Activated T-cell treated with anti-CD3 and anti-CD28 coated beads, Interleukin-2, amount 50 U/mL, for 4 hours (primary cell): Measurements from ENCODE around the gene RBBP4. TPM values are rescaled to one million over a fixed set of nuclear protein-coding genes. Genes with fewer than 3 reads are reported as not detected.
"Not testable (repeated sequence)": the region's sequence is repeated elsewhere in the genome, so short reads cannot be mapped to it uniquely, and the experiment has no call there.

Experiments used
- ATAC-seq, 2 donors: fragments of 200-7000 bp; cut with Tn5 transposase; one replicate each; pipeline ENCODE4 v1.10.0; 2021
- DNase-seq: peaks from one replicate; pipeline ENCODE4 v3.0.0-alpha.2; 2020
- H3K27me3 Mint-ChIP-seq: one replicate; pipeline ENCODE4 v1.8.0; 2021; ENCODE audit warnings: low read depth, mixed read lengths
- H3K36me3 Mint-ChIP-seq: one replicate; pipeline ENCODE4 v1.8.0; 2022; ENCODE audit warnings: mixed read lengths; ENCODE audit not compliant: insufficient read depth
- H3K4me1 Mint-ChIP-seq: one replicate; pipeline ENCODE4 v1.8.0; 2021; ENCODE audit warnings: low read depth, mixed read lengths
- H3K4me3 Mint-ChIP-seq: one replicate; pipeline ENCODE4 v1.8.0; 2021; ENCODE audit warnings: mild to moderate bottlenecking, moderate library complexity, mixed read lengths
- H3K9me3 Mint-ChIP-seq: one replicate; pipeline ENCODE4 v1.8.0; 2021; ENCODE audit warnings: mixed read lengths
- total RNA-seq, 3 donors: library from RNA; stranded (reverse); gene quantifications; one replicate each; pipeline ENCODE4 v1.2.1, GENCODE V29; 2021

The RBBP4 gene
- total RNA-seq, 3 donors from 2014 or later: 243 to 248 (median 243) TPM

DNA sequence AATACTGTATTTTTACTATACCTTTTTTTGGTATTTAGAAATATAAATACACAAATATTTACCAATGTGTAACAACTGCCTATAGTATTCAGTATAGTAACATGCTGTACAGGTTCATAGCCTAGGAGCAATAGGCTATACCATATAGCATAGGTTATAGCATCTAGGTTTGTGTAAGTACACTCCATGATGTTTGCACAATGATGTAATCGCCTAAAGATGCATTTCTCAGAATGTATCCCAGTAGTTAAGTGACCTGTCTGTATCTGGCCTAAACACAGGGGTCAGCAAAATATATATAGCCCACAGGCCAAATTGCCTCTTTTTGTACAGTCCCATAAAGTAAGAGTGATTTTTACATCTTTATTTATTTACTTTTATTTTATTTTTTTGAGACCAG, 24.8 kb upstream of the RBBP4 start:
- Mint-ChIP-seq H3K4me3 (no peak overlapping the region), H3K27me3 (no peaks in the 10 kb centered on the region), H3K9me3 (peaks cover 4% of the 10 kb centered on the region), H3K36me3 (peaks cover 33% of the 10 kb centered on the region), H3K4me1 (peaks cover 30% of the 10 kb centered on the region)
- no peak for ATAC-seq
- no peak for DNase-seq

DNA sequence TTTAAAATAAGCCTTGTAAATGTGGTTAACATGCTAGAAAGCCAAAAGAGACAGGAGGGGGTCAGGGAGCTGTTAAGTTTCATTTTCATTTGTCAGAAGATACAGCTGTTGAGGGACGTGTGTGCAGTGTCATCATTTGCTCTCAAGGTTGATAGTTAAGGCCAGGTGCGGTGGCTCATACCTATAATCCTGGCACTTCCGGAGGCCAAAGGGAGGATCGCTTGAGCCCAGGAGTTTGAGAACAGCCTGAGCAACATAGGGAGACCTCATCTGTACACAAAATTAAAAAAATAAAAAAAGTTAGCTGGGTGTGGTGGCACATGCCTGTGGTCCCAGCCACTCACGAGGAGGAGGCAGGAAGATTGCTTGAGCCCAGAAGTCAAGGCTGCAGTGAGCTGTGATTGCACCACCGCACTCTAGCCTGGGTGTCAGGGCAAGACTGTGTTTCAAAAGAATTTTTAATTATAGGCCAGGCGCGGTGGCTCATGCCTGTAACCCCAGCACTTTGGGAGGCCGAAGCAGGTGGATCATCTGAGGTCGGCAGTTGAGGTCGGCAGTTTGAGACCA, 23.3 kb upstream of the RBBP4 start:
- no peak for ATAC-seq
- Mint-ChIP-seq H3K9me3 (peaks cover 4% of the 10 kb centered on the region), H3K4me3 (no peak overlapping the region), H3K27me3 (no peaks in the 10 kb centered on the region), H3K4me1 (peaks cover 27% of the 10 kb centered on the region), H3K36me3 (peaks cover 31% of the 10 kb centered on the region)
- DNase-seq: no peak

GRCh38 chr1:32630173-32630572, 20.8 kb upstream of the RBBP4 start:
- H3K9me3 Mint-ChIP-seq, DNase-seq, H3K4me3 Mint-ChIP-seq, ATAC-seq, H3K27me3 Mint-ChIP-seq: not testable (repeated sequence)
- Mint-ChIP-seq H3K36me3 (peaks cover 31% of the 10 kb centered on the region), H3K4me1 (peaks cover 17% of the 10 kb centered on the region)

GRCh38 chr1:32632829-32633228, 18.2 kb upstream of the RBBP4 start:
- ATAC-seq: no peak
- Mint-ChIP-seq H3K36me3 (peaks cover 33% of the 10 kb centered on the region), H3K4me1 (peaks cover 17% of the 10 kb centered on the region), H3K4me3 (no peak overlapping the region), H3K9me3 (no peaks in the 10 kb centered on the region), H3K27me3 (no peaks in the 10 kb centered on the region)
- DNase-seq: no peak

GRCh38 chr1:32635508-32636277, 15.3 kb upstream of the RBBP4 start:
- DNase-seq (no peak), ATAC-seq (no peak)
- no peaks in the 10 kb centered on the region for H3K27me3 Mint-ChIP-seq
- H3K36me3 Mint-ChIP-seq: peaks cover 31% of the 10 kb centered on the region
- H3K4me3 Mint-ChIP-seq: no peak overlapping the region
- H3K9me3 Mint-ChIP-seq: no peaks in the 10 kb centered on the region
- peaks cover 17% of the 10 kb centered on the region for H3K4me1 Mint-ChIP-seq

DNA sequence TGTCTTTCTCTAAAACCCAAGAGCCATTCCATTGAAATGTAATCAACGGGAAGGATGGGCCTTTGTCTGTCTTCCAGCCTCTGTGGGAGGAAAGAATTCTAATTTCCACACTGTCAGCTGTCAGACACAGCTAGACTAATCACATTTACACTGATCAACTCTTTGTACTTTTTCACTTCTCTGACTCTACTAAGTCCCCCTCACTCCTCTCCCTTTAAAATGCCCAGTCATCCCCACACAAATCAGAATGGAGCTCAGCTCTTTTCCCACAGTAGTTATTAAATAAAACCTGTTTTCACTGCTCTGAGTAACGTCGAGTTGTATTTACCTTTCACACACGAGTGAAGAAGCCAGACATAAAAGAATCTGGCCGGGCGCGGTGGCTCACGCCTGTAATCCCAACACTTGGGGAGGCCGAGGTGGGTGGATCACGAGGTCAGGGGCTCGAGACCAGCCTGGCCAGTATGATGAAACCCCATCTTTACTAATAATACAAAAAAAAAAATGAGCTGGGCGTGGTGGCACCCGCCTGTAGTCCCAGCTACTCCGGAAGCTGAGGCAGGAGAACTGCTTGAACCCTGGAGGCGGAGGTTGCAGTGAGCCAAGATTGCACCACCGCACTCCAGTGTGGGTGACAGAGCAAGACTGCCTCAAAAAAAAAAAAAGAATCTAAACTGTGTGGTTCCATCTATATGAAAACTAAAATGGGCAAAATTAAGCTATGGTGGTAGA, 13.9 kb upstream of the RBBP4 start:
- ATAC-seq: no peak
- Mint-ChIP-seq H3K4me1 (peaks cover 17% of the 10 kb centered on the region), H3K4me3 (no peak overlapping the region), H3K9me3 (no peaks in the 10 kb centered on the region), H3K36me3 (peaks cover 29% of the 10 kb centered on the region), H3K27me3 (no peaks in the 10 kb centered on the region)
- no peak for DNase-seq

GRCh38 chr1:32639489-32640075, 11.4 kb upstream of the RBBP4 start:
- Mint-ChIP-seq H3K27me3 (no peaks in the 10 kb centered on the region), H3K4me1 (peaks cover 13% of the 10 kb centered on the region), H3K36me3 (peaks cover 15% of the 10 kb centered on the region), H3K4me3 (no peak overlapping the region), H3K9me3 (no peaks in the 10 kb centered on the region)
- DNase-seq (no peak), ATAC-seq (no peak)

- H3K9me3 Mint-ChIP-seq, ATAC-seq, H3K4me3 Mint-ChIP-seq, H3K4me1 Mint-ChIP-seq, DNase-seq, H3K27me3 Mint-ChIP-seq, H3K36me3 Mint-ChIP-seq: not testable (repeated sequence)
Observed at GRCh38 chr1:32642292-32642827, 8.6 kb upstream of the RBBP4 start.

GRCh38 chr1:32644426-32644825, 6.6 kb upstream of the RBBP4 start:
- H3K36me3 Mint-ChIP-seq: peaks cover 5% of the 10 kb centered on the region
- H3K27me3 Mint-ChIP-seq: no peaks in the 10 kb centered on the region
- H3K4me3 Mint-ChIP-seq: no peak overlapping the region
- ATAC-seq (no peak), DNase-seq (no peak)
- no peaks in the 10 kb centered on the region for H3K9me3 Mint-ChIP-seq
- peaks cover 15% of the 10 kb centered on the region for H3K4me1 Mint-ChIP-seq

GRCh38 chr1:32647308-32648134, 3.5 kb upstream of the RBBP4 start:
- Mint-ChIP-seq H3K9me3 (no peaks in the 10 kb centered on the region), H3K36me3 (peaks cover 13% of the 10 kb centered on the region), H3K4me1 (peaks cover 26% of the 10 kb centered on the region), H3K4me3 (peak overlapping the region; percentile 99), H3K27me3 (no peaks in the 10 kb centered on the region)
- ATAC-seq: no peak
- DNase-seq: peak; percentile 11

DNA sequence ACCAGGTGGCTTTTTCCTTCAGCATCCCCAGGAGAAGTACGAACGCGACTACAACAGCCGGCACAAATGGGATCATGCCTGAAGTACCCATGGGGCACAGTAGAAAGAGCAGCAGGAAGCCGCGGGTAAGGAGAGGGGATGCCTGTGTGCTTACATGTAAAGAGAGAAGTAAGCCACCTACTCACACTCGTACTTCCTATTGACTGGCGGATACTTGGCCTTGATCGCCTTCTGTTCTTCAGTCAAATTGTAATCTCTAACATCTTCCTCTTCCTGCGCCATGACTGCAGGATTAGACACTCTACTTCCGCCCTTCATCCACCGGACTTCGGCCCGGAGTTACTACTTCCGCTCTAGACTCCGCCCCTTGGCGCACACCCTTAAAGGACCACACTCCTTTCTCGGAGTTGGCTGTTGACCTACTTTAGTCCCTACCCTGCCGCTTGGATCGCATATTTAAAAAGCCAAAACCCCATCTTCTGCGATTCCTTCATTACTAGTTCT, 708 bp upstream of the RBBP4 start, which contains the start of gene ZBTB8OS:
Gene ZBTB8OS (minus strand): TSS at position 303 of the 504 bp plus-strand sequence. CDS start 21 bp downstream, at position 282.
- Mint-ChIP-seq H3K36me3 (peaks cover 30% of the 10 kb centered on the region), H3K4me3 (peak within 1 kb of the TSS; percentile 99), H3K9me3 (no peaks in the 10 kb centered on the region), H3K27me3 (no peaks in the 10 kb centered on the region), H3K4me1 (peaks cover 44% of the 10 kb centered on the region)
- peak; percentile 76 to 78 for ATAC-seq
- DNase-seq: peak; percentile 80

GRCh38 chr1:32651461-32652073, 559 bp downstream of the RBBP4 start:
- peak overlapping the region; percentile 99 for H3K4me3 Mint-ChIP-seq
- peaks cover 48% of the 10 kb centered on the region for H3K4me1 Mint-ChIP-seq
- peaks cover 33% of the 10 kb centered on the region for H3K36me3 Mint-ChIP-seq
- no peaks in the 10 kb centered on the region for H3K27me3 Mint-ChIP-seq
- ATAC-seq (peak; percentile 3 to 6), DNase-seq (no peak)
- no peaks in the 10 kb centered on the region for H3K9me3 Mint-ChIP-seq
